D721Med (cell line): ENCODE results near the gene STMN1.

Experiments
- DNase-seq: peaks from one replicate; pipeline ENCODE4 v3.0.0; 2011; ENCODE audit warnings: low spot score; ENCODE audit not compliant: insufficient read length
- FAIRE-seq: peaks from 2 replicates; lab custom pipeline; 2011; peaks lifted over from hg19 to GRCh38; lab: Jason Lieb, UNC
- CTCF ChIP-seq: IDR thresholded peaks from 2 replicates; pipeline ENCODE4 v1.5.1; 2012; ENCODE audit warnings: mild to moderate bottlenecking, control low read depth; ENCODE audit not compliant: insufficient read depth; ENCODE audit errors: missing control alignments

Gene STMN1

GRCh38 chr1:25927521-25928265 lies 21.5 kb upstream of the STMN1 start:
- no peak for TF ChIP-seq CTCF
- FAIRE-seq (no peak), DNase-seq (no peak)

DNA sequence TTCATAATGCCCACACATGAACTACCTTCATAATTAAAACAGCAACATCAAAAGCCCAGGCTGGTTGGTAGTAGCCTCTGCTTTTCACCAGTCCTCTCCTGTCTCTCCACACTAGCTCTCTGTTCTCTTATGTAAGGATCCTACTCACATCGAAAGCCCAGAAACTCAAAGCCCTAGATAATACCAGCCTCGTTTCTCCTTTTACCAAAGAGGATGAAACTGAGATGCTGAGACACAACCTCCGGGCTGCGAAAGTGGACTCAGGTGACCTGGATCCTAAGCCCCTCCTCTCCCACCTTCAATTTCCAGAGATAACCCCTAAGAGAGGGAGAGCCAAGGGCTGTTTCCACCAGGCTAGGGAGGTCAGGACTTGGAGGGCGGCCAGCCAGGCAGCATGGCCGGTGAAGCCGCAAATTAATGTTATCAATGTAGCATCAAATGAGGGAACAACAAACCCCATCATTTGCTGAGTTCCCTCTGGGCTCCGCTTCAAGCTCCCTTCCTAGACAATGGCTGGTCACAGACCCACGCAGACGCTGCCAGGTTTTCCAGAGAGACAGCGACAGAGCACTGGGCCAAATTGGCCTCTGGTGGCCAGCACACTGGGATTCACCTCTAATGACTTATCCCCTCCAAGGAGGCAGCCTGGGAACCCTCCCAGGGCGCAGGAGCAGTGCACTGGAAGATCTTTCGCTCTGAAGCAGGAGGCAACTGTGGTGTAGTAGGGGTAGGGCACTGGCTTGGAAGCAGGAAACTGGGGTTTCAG lies 20.7 kb upstream of the STMN1 start:
- DNase-seq: no peak
- no peak for TF ChIP-seq CTCF
- FAIRE-seq: no peak

GRCh38 chr1:25924454-25924853 lies 18.2 kb upstream of the STMN1 start:
- DNase-seq (no peak), FAIRE-seq (no peak)
- TF ChIP-seq CTCF: no peak

GRCh38 chr1:25922971-25923552 lies 16.8 kb upstream of the STMN1 start:
- no peak for TF ChIP-seq CTCF
- no peak for FAIRE-seq

GRCh38 chr1:25922056-25922970 lies 16.1 kb upstream of the STMN1 start:
- no peak for FAIRE-seq
- DNase-seq: no peak
- TF ChIP-seq CTCF: no peak

More at GRCh38 chr1:25922971-25923552, 16.8 kb upstream of the STMN1 start:
- no peak for DNase-seq

- no peak for DNase-seq
- no peak for FAIRE-seq
- no peak for TF ChIP-seq CTCF
These were observed 12.4 kb upstream of the STMN1 start for GRCh38 chr1:25918615-25919014.
